Right ventricle myocardium superior (tissue), 1 donor: ENCODE measurements around the gene RPGR. TPM values are rescaled to one million over a fixed set of nuclear protein-coding genes. Genes with fewer than 3 reads are reported as not detected.

Source experiments
- ATAC-seq: fragments of 200-7000 bp; cut with Tn5 transposase; one replicate; pipeline ENCODE4 v1.9.1; 2020; ENCODE audit warnings: mild to moderate bottlenecking; ENCODE audit not compliant: poor library complexity
- DNase-seq: peaks from one replicate; pipeline ENCODE4 v3.0.0-alpha.2; 2020
- intact Hi-C: fragments of 100-400 bp; cut with DNase I; formaldehyde crosslinking; loops from one replicate; pipeline ENCODE4 v1.11.2; 2022
- total RNA-seq: library from RNA; stranded (reverse); fragmentation: NEBNext Ultra II Directional; extraction: Animal tissue kit (Norgen Biotek cat#: 25700); gene quantifications from one replicate; pipeline ENCODE4 v1.2.1, GENCODE V29; 2021
- donor health status: DM: no; HTN: yes; CAD: no; lungs with severe emphysema.

The RPGR gene
- total RNA-seq, 1 donor from 2014 or later = 3.5 TPM

- intact Hi-C loops = no loop called here
- DNase-seq (no peak), ATAC-seq (no peak)
These were observed 5.2 kb upstream of the RPGR start for GRCh38 chrX:38332505-38332904.

- ATAC-seq = no peak
- no peak for DNase-seq
- intact Hi-C loops = no loop called here
These were observed 419 bp upstream of the RPGR start for GRCh38 chrX:38327775-38328081.

GRCh38 chrX:38326086-38326485, 1.2 kb downstream of the RPGR start:
- intact Hi-C loops = no loop called here
- no peak for DNase-seq
- no peak for ATAC-seq

- intact Hi-C loops = no loop called here
- DNase-seq (no peak), ATAC-seq (no peak)
These were observed 6.5 kb downstream of the RPGR start for GRCh38 chrX:38320819-38321218.

GRCh38 chrX:38318606-38319005, 8.7 kb downstream of the RPGR start:
- DNase-seq (no peak), ATAC-seq (no peak)
- intact Hi-C loops = no loop called here

GRCh38 chrX:38318196-38318595, 9.1 kb downstream of the RPGR start:
- intact Hi-C loops = no loop called here
- ATAC-seq (no peak), DNase-seq (no peak)

- ATAC-seq (no peak), DNase-seq (no peak)
- intact Hi-C loops = no loop called here
These were observed 12.1 kb downstream of the RPGR start for GRCh38 chrX:38315186-38315585.

- ATAC-seq (no peak), DNase-seq (no peak)
- intact Hi-C loops = no loop called here
These were observed 14.1 kb downstream of the RPGR start for GRCh38 chrX:38313190-38313589.

- intact Hi-C loops = no loop called here
- DNase-seq (no peak), ATAC-seq (no peak)
These were observed 14.9 kb downstream of the RPGR start for GRCh38 chrX:38312436-38312835.

GRCh38 chrX:38311743-38312142, 15.6 kb downstream of the RPGR start:
- ATAC-seq (no peak), DNase-seq (no peak)
- intact Hi-C loops = no loop called here

GRCh38 chrX:38305971-38306370, 21.3 kb downstream of the RPGR start:
- DNase-seq (no peak), ATAC-seq (no peak)
- intact Hi-C loops = no loop called here

- DNase-seq = no peak
- intact Hi-C loops = no loop called here
- ATAC-seq = no peak
These were observed 23.3 kb downstream of the RPGR start for GRCh38 chrX:38304010-38304409.

- no peak for DNase-seq
- ATAC-seq = no peak
- intact Hi-C loops = no loop called here
These were observed 33.6 kb downstream of the RPGR start for GRCh38 chrX:38293741-38294140.

- DNase-seq (no peak), ATAC-seq (no peak)
- intact Hi-C loops = no loop called here
These were observed 39.6 kb downstream of the RPGR start for GRCh38 chrX:38287674-38288073.

- no peak for ATAC-seq
These were observed 41.7 kb downstream of the RPGR start for GRCh38 chrX:38285649-38286048.

GRCh38 chrX:38282049-38282448, 45.3 kb downstream of the RPGR start:
- intact Hi-C loops = no loop called here
- ATAC-seq (peak; percentile 77), DNase-seq (no peak)

More at GRCh38 chrX:38285649-38286048, 41.7 kb downstream of the RPGR start:
- intact Hi-C loops = no loop called here
- DNase-seq = no peak

GRCh38 chrX:38279188-38279587, 48.1 kb downstream of the RPGR start:
- ATAC-seq (no peak), DNase-seq (no peak)
- intact Hi-C loops = loop anchor here (10.0 kb wide), 1 partner anchor 74 kb away; no protein-coding TSS in a partner anchor

GRCh38 chrX:38278682-38279081, 48.6 kb downstream of the RPGR start:
- intact Hi-C loops = loop anchor here (10.0 kb wide), 1 partner anchor 74 kb away; no protein-coding TSS in a partner anchor
- DNase-seq = no peak

GRCh38 chrX:38277802-38278201, 49.5 kb downstream of the RPGR start:
- no peak for ATAC-seq
- intact Hi-C loops = loop anchor here (10.0 kb wide), 1 partner anchor 73 kb away; no protein-coding TSS in a partner anchor
- no peak for DNase-seq

More at GRCh38 chrX:38278682-38279081, 48.6 kb downstream of the RPGR start:
- no peak for ATAC-seq

GRCh38 chrX:38277136-38277535, 50.2 kb downstream of the RPGR start:
- ATAC-seq = no peak
- no peak for DNase-seq
- intact Hi-C loops = loop anchor here (10.0 kb wide), 1 partner anchor 72 kb away; no protein-coding TSS in a partner anchor

GRCh38 chrX:38276089-38276488, 51.2 kb downstream of the RPGR start:
- ATAC-seq (no peak), DNase-seq (no peak)
- intact Hi-C loops = loop anchor here (10.0 kb wide), 1 partner anchor 71 kb away; no protein-coding TSS in a partner anchor
